Activated T-cell treated with anti-CD3 and anti-CD28 coated beads for 48 hours (primary cell): Measurements from ENCODE around the gene SENP2.
A peak's percentile ranks its signal among the peaks of the same experiment; 100 is the strongest.
"Not testable (repeated sequence)": the region's sequence is repeated elsewhere in the genome, so short reads cannot be mapped to it uniquely, and the experiment has no call there.

Source experiments
- DNase-seq: peaks from one replicate; pipeline ENCODE4 v3.0.0-alpha.2; 2020; ENCODE audit warnings: low read depth

The SENP2 gene

GRCh38 chr3:185647880-185648210 is 61.8 kb downstream of the SENP2 start:
- DNase-seq: no peak

GRCh38 chr3:185648396-185648795 is 62.3 kb downstream of the SENP2 start:
- no peak for DNase-seq

- no peak for DNase-seq
These were observed 63.3 kb downstream of the SENP2 start for GRCh38 chr3:185649414-185649813.

GRCh38 chr3:185651971-185652370 is 65.9 kb downstream of the SENP2 start:
- no peak for DNase-seq

- DNase-seq: no peak
These were observed 68.1 kb downstream of the SENP2 start for GRCh38 chr3:185653949-185654757.

- DNase-seq: no peak
These were observed 68.7 kb downstream of the SENP2 start for GRCh38 chr3:185654758-185655145.

GRCh38 chr3:185655426-185656320 is 69.6 kb downstream of the SENP2 start:
- DNase-seq: no peak

GRCh38 chr3:185656321-185656840 is 70.3 kb downstream of the SENP2 start:
- DNase-seq: no peak

- DNase-seq: no peak
These were observed 71.1 kb downstream of the SENP2 start for GRCh38 chr3:185657211-185657610.

GRCh38 chr3:185657691-185658503 is 71.8 kb downstream of the SENP2 start:
- no peak for DNase-seq

- DNase-seq: no peak
These were observed 72.4 kb downstream of the SENP2 start for GRCh38 chr3:185658504-185658912.

GRCh38 chr3:185658943-185659342 is 72.8 kb downstream of the SENP2 start:
- DNase-seq: no peak

- DNase-seq: peak; percentile 53
These were observed 74.1 kb downstream of the SENP2 start for GRCh38 chr3:185659942-185660921.

GRCh38 chr3:185661296-185661695 is 75.2 kb downstream of the SENP2 start:
- DNase-seq: not testable (repeated sequence)

- DNase-seq: no peak
These were observed 75.7 kb downstream of the SENP2 start for GRCh38 chr3:185661772-185662171.

GRCh38 chr3:185663929-185664328 is 77.8 kb downstream of the SENP2 start:
- no peak for DNase-seq

GRCh38 chr3:185667574-185667973 is 81.5 kb downstream of the SENP2 start:
- DNase-seq: no peak

- DNase-seq: no peak
These were observed 91.2 kb downstream of the SENP2 start for GRCh38 chr3:185677146-185677829.

- DNase-seq: no peak
These were observed 91.9 kb downstream of the SENP2 start for GRCh38 chr3:185678027-185678426.

GRCh38 chr3:185680231-185680630 is 94.1 kb downstream of the SENP2 start:
- DNase-seq: no peak
